OCI-LY7 (cell line): ENCODE measurements around the gene OR2T3.
"Not testable (repeated sequence)": the region's sequence is repeated elsewhere in the genome, so short reads cannot be mapped to it uniquely, and the experiment has no call there.

Experiments
- CTCF ChIP-seq: fragments of 200-600 bp; sonication (generic); conservative IDR thresholded peaks from 2 replicates; pipeline ENCODE4 v1.5.1; 2014; ENCODE audit warnings: mild to moderate bottlenecking, antibody characterized with exemption, low read length, moderate library complexity, mixed read lengths
- EZH2phosphoT487 ChIP-seq: fragments of 200-600 bp; sonication (generic); IDR thresholded peaks from 2 replicates; pipeline ENCODE4 v1.6.1; 2018; ENCODE audit warnings: low read depth, borderline replicate concordance, mild to moderate bottlenecking, mixed run types, antibody characterized with exemption, low read length, moderate library complexity, mixed read lengths

GRCh38 chr1:248456635-248457034 lies 16.5 kb upstream of the OR2T3 start:
- not testable (repeated sequence) for TF ChIP-seq CTCF, EZH2phosphoT487
